Brain pericyte (primary cell): ENCODE measurements around the gene EPS8L2.

ENCODE experiments used
- DNase-seq: peaks from one replicate; pipeline ENCODE4 v3.0.0-alpha.2; 2012; ENCODE audit warnings: low read depth, low spot score

The EPS8L2 gene

DNA sequence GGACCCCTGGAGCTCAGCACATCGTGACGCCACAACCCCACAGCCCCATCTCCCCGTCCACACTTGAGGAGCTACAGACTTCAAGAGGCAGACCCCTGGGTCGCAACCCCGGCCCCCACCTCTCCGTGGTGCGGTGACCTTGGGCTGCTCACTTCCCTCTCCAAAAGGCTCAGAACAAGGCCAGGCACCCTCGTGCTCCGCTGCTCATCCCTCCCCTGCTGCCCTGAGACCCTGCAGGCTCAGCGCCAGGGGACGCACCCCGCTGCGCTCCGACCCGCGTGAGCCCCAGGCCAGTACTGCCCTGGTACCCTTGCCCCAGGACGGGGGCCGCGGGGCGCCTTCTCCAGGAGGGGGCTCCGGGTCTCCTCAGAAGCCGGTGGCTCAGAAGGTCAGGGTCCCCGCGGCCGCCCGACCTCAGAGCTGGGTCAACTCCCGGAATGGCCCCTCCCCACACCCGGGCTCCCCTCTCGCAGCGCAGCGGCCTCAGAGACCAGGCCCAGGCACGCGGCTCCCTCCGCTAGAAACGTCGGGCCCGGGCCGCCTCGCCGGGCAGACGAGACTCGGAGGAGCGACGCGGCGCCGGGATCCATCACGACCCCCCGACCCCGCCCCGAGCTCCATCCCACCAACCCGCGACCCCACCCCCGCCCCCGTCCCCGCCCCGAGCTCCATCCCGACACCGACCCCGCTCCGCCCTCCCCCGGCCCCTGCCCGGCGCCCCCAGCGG, 70.7 kb downstream of the EPS8L2 start:
- no peak for DNase-seq
